ENCODE measurements around the gene DUSP9. TPM values are rescaled to one million over a fixed set of nuclear protein-coding genes. Genes with fewer than 3 reads are reported as not detected.
A peak's percentile ranks its signal among the peaks of the same experiment; 100 is the strongest.

Gene DUSP9
- total RNA-seq, 1 donor from 2014 or later, result 4.1 TPM

DNA sequence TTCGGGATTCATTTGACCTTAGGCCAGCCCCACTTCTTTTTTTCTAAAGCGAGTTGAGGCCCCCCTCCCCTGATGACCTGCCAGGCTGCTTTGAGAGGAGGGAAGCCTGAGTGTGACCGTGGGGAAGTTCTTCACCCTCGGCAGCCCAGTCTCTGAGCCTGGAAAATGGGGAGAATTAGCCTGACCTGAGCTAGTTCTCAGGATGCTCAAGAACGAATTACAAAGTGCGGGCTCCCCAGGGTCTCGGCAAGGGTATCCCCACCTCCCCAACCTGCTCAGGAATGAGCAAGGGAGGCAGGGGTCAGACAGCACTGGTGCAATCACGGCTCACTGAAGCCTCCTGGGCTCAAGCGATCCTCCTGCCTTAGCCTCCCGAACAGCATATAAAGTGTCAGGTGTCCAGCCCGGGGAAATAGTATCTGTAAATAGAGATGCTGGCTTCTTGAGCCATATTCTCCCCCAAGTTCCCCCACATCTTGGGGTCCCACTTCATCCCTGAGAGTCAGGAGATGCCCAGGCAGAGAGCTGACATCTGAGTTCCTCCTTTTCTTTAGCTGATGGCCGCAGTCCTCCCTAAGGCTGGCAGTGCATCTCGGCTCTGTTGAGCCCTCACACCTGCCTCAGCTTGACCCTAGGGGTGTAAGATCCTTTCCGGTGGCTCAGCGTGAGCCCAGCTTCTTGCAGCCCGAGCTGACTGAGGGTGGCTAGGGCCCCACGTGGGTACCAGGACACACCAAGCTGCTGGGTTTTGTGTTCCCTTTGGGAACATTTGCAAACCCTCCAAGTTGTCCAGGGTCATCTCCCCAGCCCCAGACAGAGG, 1.6 kb downstream of the DUSP9 start:
- no peak for DNase-seq (ENCODE audit: low read depth)
- H3K4me3 ChIP-seq (ENCODE audit: low read depth, low read length), result no peak overlapping the region
- TF ChIP-seq, protein P1, sequence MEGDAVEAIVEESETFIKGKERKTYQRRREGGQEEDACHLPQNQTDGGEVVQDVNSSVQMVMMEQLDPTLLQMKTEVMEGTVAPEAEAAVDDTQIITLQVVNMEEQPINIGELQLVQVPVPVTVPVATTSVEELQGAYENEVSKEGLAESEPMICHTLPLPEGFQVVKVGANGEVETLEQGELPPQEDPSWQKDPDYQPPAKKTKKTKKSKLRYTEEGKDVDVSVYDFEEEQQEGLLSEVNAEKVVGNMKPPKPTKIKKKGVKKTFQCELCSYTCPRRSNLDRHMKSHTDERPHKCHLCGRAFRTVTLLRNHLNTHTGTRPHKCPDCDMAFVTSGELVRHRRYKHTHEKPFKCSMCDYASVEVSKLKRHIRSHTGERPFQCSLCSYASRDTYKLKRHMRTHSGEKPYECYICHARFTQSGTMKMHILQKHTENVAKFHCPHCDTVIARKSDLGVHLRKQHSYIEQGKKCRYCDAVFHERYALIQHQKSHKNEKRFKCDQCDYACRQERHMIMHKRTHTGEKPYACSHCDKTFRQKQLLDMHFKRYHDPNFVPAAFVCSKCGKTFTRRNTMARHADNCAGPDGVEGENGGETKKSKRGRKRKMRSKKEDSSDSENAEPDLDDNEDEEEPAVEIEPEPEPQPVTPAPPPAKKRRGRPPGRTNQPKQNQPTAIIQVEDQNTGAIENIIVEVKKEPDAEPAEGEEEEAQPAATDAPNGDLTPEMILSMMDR (IDR thresholded peaks at IDR 0.05; ENCODE audit: insufficient read depth, low read length, poor library complexity, severe bottlenecking), result no peak
- peaks cover 41% of the 10 kb centered on the region for H3K27me3 ChIP-seq (ENCODE audit: control insufficient read depth, insufficient read depth, low read length)
- no peaks in the 10 kb centered on the region for H3K36me3 ChIP-seq (ENCODE audit: control insufficient read depth, insufficient read depth, low read length)

DNA sequence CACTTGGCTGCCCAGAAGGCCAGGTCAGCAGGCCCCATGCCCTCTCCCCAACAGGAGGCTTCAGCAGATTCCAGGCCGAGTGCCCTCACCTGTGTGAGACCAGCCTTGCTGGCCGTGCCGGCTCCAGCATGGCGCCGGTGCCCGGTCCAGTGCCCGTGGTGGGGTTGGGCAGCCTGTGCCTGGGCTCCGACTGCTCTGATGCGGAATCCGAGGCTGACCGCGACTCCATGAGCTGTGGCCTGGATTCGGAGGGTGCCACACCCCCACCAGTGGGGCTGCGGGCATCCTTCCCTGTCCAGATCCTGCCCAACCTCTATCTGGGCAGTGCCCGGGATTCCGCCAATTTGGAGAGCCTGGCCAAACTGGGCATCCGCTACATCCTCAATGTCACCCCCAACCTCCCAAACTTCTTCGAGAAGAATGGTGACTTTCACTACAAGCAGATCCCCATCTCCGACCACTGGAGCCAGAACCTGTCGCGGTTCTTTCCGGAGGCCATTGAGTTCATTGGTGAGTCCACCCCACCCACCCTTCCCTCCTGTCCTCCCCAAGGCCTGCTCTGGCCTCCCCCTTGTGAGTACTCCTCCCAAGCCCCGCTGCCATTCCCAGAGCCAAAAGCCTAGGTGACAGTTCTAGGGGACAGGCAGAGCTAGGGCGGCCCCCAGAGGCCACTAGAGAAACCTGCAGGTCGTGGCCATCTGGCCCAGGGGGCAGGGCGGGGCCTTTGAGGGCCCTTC, 2.3 kb downstream of the DUSP9 start:
- DNase-seq (ENCODE audit: low read depth), result no peak
- Histone ChIP-seq H3K36me3 (ENCODE audit: control insufficient read depth, insufficient read depth, low read length) (no peaks in the 10 kb centered on the region), H3K27me3 (ENCODE audit: control insufficient read depth, insufficient read depth, low read length) (peaks cover 36% of the 10 kb centered on the region), H3K4me3 (ENCODE audit: low read depth, low read length) (no peak overlapping the region)
- TF ChIP-seq, protein P1 (IDR thresholded peaks at IDR 0.05; ENCODE audit: insufficient read depth, low read length, poor library complexity, severe bottlenecking), result peak; percentile 31

DNA sequence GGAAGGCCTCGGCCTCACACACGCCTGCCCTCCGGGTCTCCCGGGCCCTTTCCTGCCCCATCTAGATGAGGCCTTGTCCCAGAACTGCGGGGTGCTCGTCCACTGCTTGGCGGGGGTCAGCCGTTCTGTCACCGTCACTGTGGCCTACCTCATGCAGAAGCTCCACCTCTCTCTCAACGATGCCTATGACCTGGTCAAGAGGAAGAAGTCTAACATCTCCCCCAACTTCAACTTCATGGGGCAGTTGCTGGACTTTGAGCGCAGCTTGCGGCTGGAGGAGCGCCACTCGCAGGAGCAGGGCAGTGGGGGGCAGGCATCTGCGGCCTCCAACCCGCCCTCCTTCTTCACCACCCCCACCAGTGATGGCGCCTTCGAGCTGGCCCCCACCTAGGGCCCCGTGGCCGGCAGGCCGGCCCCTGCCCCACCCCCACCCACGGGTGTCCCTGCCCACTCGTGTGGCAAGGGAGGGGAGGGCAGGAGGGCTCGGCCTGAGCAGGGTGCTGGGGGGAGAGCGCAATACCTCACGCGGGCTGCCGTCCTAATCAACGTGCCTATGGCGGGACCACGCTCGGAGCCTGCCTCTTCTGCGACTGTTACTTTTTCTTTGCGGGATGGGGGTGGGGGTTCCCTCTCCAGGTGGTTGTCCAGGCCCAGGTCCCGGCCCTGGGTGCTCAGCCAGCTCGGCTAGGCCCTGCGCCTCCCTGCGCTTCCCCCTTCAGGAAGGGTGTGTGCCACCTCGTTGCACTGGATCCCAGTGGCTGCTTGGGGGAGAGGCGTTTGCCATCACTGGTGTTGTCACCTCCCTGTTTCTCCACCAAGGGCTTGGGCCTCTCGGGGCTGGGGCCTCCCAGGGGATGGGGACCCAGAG, 3.1 kb downstream of the DUSP9 start:
- H3K4me3 ChIP-seq (ENCODE audit: low read depth, low read length), result no peak overlapping the region
- TF ChIP-seq, protein P1 (IDR thresholded peaks at IDR 0.05; ENCODE audit: insufficient read depth, low read length, poor library complexity, severe bottlenecking), result no peak
- no peak for DNase-seq (ENCODE audit: low read depth)
- H3K27me3 ChIP-seq (ENCODE audit: control insufficient read depth, insufficient read depth, low read length), result peaks cover 28% of the 10 kb centered on the region
- no peaks in the 10 kb centered on the region for H3K36me3 ChIP-seq (ENCODE audit: control insufficient read depth, insufficient read depth, low read length)

DNA sequence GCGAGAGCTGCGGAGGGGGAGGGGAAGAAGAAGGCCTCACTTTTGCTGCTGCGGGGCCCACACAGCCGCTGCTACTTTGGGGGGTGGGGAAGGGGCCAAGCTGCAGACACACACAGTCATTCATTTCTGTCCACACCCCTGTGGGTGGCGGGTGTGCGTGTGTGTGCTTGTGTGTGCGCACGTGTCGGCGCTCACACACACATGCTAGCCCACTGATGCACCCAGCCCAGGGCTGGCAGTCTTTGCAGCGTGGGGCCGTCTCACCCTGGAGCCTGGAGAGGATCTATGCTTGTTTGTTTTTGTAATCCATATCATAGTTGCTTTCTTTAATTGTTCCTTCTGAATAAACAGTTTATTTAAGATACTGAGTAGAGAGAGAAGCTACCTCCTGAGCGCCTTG, 4.0 kb downstream of the DUSP9 start:
- no peak overlapping the region for H3K4me3 ChIP-seq (ENCODE audit: low read depth, low read length)
- DNase-seq (ENCODE audit: low read depth), result no peak
- no peaks in the 10 kb centered on the region for H3K36me3 ChIP-seq (ENCODE audit: control insufficient read depth, insufficient read depth, low read length)
- TF ChIP-seq, protein P1 (IDR thresholded peaks at IDR 0.05; ENCODE audit: insufficient read depth, low read length, poor library complexity, severe bottlenecking), result no peak
- H3K27me3 ChIP-seq (ENCODE audit: control insufficient read depth, insufficient read depth, low read length), result peaks cover 24% of the 10 kb centered on the region

DNA sequence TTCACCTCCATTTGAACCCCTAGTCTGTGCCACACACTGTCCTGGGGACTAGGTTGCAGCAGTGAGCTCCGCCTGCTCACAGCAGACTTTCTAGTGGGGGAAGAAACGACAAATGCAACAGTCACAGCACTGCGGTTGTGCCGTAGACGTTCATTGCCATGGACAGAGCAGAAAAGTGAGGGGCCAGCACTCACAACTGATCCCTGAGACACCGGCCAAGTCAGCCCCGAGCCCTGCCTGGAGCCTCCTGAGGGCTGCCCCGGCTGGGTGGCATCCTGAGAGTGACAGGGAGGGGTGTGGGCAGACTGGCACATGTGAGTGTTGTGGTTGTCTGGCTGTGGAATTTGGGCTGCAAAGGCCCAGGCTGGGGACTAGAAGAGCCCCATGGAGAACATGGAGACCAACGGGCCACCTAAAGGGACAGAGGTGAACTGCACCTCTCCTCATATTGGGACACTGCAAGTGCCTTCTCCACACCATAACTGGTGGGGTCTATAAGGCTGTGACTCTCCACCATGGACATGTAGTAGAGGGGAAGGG, 4.6 kb downstream of the DUSP9 start:
- Histone ChIP-seq H3K27me3 (ENCODE audit: control insufficient read depth, insufficient read depth, low read length) (peaks cover 19% of the 10 kb centered on the region), H3K36me3 (ENCODE audit: control insufficient read depth, insufficient read depth, low read length) (no peaks in the 10 kb centered on the region), H3K4me3 (ENCODE audit: low read depth, low read length) (no peak overlapping the region)
- no peak for DNase-seq (ENCODE audit: low read depth)
- TF ChIP-seq, protein P1 (IDR thresholded peaks at IDR 0.05; ENCODE audit: insufficient read depth, low read length, poor library complexity, severe bottlenecking), result peak; percentile 5
